GM21619 (cell line): Measurements from ENCODE around the gene RING1.
A peak's percentile ranks its signal among the peaks of the same experiment; 100 is the strongest.

ENCODE experiments used
- ATAC-seq: cut with Tn5 transposase; IDR thresholded peaks from one replicate; pipeline ENCODE4 v1.9.1; 2021; ENCODE audit not compliant: unreplicated experiment

RING1 gene

DNA sequence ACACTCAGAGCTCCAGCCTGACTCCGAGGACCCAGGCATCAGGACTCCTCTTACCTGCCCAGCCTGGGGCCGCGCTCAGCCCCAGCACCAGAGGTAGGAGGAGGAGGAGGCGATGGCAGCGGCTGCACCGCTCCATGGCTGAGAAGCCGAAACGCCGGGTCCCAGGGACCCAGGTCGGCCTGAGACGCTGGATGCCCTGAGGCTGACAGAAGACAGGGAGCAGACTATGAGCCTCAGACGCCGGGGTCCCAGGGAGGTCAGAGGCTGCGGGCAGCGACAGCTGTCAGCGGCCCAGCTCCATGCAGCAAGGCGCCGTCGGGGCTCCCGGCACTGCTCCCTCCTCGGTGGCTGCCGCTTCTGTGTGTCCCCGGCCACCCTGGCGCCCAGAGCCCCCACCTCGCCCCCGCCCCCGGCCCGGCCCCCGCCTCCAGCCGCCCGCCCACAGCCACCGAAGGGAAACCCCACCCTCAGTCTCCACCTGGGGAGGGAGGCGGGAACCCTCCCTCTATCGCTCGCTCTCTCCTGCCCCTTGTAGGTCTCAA, 16.1 kb upstream of the RING1 start, which contains the start of gene COL11A2:
TSS of gene COL11A2 (minus strand) at position 363 of the 542 bp plus-strand sequence. CDS start at position 136, 227 bp downstream.
- ATAC-seq = no peak

DNA sequence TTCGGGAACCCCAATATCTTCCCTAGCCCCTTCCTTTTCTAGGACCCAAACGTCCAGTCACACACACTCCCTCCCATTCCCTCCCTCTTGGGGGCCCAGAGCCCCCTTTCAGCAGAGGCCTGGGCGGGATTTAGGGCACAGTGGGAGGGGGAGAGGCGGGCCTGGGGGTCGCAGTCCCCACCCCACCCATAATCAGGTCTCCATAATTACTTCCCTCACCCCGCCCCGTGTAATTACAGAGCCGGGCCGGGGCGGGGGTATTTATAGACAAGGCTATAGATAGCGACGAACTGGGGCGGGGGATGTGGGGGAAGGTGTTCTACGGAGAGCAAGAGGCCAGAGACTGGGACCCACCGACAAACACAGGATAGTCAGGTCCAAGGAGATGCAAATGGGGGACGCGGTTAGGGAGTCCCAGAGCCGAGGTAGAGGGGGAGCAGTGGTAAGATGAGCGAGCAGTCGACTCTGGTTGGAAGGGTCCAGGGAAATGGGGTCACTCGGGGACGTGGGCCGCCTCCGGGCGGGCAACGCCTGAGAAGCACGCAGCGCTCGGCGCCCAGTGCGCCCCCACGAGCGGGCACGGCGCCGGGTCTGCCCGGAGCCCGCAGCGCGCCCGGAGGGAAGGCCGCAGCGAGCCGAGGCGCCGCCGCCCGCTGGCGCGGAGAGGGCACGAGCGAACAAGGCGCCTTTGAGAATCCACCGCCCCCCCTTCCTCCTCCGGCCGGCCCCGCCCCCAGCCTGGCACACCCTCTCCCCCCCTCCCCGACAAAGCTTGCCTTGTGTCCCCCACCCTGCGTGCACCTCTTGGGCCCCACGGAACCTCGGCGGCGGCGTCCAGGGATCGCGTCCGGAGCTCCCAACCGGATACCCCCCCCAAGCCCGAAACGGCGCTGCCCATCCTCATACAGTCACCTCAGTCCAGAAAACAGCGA, 15.4 kb upstream of the RING1 start:
- no peak for ATAC-seq

DNA sequence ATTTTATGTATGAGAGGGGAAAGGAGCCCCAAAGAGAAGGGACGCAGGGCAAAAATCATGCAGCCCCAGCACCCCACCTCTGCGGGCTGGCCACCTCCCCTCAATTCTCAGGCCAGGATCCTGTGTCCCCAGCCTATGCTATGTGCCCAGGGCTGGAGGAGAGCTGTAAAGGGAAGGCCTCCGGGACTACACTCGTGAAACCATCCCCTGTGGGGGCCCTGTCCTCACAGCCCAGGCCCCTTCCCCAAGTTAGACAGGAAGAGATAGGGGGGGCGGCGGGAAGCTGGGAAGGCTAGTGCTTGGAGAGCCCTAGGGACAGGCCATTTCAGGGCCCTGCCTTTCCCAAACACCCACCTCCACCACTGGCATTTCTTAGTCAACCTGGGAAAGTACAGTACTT, 14.7 kb upstream of the RING1 start:
- no peak for ATAC-seq

DNA sequence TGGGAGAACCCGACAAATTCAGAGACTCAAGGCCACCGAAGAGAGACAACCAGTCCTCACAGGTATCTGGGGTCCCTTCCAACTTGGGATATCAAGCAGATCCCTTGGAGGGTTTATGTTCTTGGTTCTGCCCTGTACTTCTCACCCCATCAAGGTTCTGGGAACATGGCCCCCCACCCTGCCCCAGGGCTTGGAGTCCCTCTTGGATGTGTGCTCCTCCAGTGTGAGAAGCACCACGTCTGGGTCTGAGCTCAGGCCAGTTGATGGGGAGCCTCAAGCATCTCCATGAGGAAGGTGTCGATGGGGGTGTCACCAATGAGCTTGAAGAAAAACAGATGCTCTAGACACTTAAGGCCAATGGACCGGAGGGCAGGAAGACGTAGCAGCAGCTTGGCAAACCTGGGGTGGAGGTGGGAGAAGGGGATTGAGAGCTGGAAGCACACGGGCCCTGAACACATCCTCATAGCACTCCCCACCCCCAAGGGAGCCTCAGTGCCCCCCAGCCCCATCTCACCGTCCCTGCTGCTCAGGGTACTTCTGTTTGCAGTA, 13.8 kb upstream of the RING1 start:
- no peak for ATAC-seq

DNA sequence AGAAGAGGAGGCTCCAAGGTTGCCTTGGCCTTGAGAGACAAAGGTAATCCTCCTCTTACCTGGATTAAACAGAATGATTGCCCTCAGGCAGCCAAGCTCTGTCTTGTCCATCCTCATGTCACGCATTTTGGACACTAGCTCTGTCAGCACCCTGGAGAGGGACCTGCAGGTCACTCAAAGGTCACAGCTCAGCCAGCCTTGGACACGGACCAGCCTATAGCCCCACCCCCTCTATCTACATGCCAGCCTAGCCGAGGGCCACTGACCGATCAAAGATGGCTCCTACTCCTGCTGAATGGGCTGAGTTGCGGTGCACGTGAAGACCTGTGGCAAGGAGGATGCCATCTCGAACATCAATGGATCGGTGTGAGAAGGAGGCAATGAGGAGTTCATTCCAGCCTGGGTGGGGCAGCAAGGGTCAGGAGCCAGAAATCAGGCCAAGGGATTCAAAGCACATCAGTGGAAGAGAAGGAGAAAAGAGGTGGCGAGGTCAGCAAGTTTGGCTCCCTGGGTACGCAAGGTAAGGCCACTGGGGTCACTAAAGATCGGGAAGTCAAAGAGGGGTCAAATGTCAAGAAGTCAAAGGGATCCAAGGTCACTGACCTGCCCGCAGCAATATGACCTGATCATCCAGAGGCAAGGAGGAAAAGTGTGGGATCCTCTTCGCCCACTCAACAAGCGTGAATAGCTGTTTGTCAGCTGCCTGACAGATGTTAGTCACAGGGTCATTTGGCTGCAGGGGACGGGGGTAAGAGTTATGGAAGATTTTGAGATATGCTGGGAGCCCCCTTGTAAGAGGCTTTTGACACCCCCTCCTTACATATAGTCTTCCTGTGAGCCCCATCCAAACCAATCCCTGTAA, 12.8 kb upstream of the RING1 start:
- no peak for ATAC-seq

DNA sequence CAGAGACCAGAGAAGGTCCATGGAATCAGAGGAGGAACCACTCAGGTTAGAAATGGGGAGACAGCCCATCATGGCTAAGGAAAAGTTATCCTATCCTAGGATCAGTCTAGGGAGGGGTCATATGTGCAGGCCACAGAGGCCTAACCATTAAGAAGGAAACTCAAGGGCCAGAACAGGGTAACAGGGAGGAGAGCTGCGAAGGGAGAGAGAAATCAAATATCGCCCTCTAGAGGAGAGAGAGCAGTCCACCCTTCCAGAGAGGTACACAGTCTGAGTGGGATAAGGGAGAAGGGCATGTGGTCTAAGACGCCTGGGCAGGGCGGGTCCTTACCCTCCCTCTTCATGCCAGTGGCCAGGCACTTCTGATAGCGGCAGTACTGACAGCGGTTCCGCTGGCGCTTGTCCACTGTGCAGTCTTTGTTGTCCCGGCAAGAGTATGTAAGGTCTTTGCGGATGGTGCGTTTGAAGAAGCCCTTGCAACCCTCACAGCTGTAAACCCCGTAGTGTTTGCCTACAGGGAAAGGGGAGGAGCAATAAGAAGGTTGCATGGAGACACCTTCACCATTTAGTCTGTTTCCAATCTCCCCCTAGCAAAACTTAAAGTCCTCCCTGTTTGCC, 10.8 kb upstream of the RING1 start:
- ATAC-seq = no peak

DNA sequence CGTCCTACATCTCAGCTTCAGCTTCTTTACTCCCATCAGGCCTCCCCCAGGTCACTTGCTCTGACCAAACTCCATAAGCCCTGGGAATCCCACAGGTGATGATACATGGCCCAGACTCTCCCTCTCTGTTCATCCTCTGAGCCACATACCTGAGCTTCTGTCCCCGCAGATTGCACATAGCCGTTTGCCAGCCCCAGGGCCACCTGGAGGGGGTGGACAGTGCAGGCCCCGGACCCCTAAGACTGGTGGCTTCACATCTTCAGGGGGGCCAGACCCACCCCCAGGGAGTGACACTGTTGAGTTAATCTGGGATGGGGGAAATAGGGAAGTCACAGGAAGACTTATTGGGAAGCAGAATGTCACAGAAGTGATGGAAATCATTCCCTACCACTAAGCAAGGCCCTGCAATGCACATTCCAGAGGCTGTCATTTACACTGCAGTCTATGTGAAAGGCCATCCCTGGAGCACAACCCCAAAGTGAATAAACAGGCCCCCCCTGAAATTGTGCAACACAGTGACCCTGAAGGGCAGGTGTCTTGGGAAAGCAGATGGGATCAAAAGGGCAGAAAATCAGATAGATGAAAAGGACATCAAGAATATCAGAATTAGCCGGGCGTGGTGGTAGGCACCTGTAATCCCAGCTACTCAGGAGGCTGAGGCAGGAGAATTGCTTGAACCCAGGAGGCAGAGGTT, 10.0 kb upstream of the RING1 start:
- no peak for ATAC-seq

DNA sequence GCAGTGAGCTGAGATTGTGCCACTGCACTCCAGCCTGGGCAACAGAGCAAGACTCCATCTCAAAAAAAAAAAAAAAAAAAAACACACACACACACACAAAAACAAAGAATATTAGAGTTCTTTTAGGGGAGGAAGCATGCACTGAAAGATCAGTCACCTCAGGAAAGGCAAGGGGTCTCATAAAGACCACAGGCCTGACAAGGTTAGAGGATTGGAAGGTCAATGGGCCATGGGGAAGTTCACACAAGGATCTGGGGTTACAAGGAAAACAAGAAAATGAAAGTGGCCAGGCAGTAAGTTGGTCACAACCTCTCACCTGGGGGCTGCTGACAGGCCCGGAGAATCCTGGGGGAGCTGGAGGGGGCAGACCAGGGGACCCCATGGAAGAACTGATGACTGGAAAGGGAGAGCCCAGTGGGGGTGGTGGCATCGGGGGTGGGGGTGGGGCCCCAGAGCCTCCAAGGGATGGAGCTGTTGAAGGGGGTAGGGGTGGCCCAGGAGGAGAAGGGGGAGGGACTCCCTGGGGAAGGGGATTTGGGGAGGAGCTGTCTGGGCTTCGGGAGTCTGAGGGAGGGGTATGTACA, 9.4 kb upstream of the RING1 start:
- no peak for ATAC-seq

DNA sequence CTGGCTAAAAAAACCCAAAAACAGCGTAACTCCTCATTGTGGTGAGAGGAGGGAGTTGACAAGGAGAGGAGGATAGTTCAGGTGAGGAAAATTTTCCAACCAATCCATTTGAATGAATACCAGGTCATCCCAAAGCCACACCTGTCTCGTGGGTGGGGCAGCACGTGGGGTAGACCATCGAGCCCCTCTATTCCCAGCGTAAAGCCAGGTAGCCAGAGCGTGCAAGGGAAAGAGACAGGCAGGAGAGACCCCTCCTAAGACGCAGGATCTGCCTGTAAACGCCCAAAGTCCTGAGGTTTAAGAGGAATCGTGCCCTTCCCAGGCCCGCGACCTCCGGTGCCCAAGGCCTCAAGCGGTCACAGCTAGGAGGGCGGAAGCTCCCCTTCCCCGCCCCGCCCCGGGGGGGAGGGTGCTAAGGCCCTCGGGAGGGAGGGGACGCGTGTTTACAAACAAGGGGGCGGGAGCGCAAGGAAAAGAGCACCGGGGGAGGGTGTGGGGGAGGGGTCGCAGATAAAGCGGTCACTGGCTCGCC, 8.5 kb upstream of the RING1 start:
- peak; percentile 20 for ATAC-seq

DNA sequence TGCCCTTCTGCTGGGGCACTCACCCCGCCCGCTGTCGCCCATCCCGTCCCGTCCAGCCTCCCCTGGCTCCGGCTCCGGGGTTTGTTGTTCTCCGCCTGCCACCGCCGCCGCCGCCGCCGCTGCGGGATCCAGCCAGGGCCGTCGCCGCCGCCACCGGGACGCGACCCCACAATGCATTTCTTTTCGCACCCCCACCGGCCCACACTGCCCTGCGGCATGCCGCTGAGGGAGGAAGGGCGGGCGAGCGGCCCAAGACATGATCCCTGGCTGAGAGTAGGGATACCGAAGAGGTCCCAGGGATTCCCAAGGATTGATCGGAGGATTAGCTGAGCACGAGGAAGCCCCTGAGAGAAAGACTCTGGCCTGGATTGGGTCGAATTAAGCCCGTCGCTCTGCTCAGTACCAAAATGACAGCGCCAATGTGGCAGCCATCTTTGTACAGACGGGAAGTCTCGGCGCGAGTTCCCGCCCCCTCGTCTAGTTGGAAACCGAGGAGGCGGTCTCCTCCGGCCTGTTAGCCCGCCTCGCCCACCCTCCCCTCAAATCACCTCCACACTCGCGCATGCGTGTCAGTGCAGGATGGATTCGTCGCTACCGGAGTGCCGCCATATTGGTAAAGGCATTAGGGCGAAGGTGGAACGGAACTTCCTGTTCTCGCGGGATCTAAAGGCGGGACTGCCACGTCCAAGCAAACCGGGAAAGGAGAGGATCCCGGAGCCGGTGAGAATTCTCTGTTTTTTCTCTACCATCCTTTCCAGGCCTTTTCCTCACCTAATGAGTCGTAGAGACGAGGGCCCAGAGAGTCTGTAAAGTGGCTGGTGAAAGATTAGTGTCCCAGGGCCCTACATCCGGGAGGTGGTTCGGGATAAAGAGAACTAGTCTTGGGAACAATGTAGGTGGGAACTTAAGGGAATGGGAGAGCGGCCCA, 7.8 kb upstream of the RING1 start, which contains the start of the genes RXRB and SLC39A7:
TSS of gene RXRB (minus strand) at position 447 of the 928 bp plus-strand sequence. CDS start at position 258, 189 bp downstream.
TSS of gene SLC39A7 (plus strand) at position 649 of the 928 bp plus-strand sequence. CDS start 379 bp downstream, outside the sequence.
- ATAC-seq = peak; percentile 41

DNA sequence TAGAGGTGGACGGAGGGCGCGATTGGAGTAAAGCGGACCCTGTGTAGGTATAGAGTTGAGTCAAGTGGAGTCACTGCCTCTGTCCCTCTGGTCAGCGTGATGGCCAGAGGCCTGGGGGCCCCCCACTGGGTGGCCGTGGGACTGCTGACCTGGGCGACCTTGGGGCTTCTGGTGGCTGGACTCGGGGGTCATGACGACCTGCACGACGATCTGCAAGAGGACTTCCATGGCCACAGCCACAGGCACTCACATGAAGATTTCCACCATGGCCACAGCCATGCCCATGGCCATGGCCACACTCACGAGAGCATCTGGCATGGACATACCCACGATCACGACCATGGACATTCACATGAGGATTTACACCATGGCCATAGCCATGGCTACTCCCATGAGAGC, 7.2 kb upstream of the RING1 start:
- ATAC-seq = no peak

DNA sequence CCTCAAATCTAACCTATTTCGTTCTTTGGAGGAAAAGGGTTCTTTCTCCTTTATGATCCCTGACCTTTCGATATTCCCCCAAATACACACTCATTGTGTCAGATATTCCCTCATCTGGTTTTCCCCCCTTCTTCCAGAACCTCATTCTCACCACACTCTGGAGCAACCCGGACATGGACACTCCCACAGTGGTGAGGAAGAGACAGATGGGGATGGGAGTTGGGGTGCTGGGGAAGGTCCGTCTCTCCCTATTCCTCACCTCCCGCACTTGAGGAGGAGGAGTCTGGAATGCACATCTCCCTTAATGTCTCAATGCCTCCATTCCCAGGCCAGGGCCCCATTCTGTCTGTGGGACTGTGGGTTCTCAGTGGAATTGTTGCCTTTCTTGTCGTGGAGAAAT, 6.4 kb upstream of the RING1 start:
- no peak for ATAC-seq

DNA sequence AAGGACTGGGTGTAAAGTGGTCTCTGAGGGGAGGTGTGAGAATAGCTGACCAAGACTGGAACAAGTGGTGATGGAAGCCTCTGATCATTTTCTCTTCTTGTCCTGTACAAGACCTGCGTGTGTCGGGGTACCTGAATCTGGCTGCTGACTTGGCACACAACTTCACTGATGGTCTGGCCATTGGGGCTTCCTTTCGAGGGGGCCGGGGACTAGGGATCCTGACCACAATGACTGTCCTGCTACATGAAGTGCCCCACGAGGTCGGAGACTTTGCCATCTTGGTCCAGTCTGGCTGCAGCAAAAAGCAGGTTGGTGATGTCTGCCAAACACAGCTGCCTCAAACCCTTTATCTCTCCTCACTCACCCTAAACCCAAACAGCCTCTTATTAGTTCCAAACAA, 5.5 kb upstream of the RING1 start:
- no peak for ATAC-seq

DNA sequence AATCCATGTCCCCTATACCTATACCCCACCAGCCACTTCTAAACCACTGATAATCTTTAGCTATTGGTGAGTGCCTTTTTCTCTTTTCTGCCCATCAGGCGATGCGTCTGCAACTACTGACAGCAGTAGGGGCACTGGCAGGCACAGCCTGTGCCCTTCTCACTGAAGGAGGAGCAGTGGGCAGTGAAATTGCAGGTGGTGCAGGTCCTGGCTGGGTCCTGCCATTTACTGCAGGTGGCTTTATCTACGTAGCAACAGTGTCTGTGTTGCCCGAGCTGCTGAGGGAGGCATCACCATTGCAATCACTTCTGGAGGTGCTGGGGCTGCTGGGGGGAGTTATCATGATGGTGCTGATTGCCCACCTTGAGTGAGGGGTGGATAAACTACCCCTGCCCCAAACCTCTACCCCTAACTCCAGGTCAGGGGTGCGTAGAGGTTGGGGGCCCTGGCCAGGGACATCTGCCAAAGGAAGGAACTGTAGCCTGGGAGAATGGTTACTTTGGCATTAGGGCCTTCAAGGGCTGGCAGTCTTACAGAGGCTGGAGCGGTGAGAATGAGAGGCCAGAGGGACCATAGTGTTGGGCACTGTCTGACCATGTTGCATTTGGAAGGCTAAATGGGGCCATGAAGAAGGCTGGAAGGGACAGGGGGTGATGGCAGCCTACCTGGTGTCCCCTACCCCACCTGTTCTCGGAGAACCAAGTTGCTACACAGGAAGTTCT, 4.7 kb upstream of the RING1 start:
- no peak for ATAC-seq

DNA sequence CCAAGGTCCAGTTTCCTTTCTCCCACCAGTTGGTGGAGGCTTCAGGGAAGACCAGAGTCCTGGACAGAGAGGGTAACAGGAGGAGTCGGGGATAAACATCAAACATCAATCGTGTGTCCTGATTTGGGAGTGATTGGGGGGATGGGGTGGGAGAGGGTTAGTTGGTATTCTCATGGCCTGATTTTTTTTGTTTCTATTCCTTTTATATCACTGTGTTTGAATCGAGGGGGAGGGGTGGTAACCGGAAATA, 4.2 kb upstream of the RING1 start:
- ATAC-seq = no peak

DNA sequence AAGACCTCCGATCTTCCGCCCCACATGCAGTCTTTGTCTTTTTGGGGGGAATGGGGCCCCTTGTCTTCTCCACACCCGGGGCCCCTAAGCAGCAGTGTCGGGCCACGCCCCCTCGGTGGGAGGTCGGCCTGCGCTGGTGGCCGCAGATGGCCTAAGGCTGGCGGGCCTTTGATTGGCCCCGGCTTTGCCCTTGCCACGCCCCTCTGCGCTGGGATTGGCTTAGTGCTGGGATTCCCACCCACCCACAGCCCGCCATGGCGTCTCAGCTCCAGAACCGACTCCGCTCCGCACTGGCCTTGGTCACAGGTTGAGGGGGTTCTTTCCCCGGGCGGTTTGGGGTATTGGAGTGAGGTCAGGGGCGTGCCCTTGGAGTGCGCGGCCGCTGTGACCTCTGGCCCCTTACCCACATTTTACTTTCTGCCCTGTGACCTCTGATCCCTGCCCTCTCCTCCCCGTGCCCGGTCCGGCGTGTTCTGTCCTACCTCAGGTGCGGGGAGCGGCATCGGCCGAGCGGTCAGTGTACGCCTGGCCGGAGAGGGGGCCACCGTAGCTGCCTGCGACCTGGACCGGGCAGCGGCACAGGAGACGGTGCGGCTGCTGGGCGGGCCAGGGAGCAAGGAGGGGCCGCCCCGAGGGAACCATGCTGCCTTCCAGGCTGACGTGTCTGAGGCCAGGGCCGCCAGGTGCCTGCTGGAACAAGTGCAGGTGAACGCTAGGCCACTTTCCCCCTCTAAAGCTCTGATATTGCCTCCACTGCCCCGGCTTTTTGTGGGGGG, 3.7 kb upstream of the RING1 start, which contains the start of gene HSD17B8:
TSS of gene HSD17B8 (plus strand) at position 241 of the 776 bp plus-strand sequence. CDS start at position 255, 14 bp downstream.
- ATAC-seq = peak; percentile 36
